IMR-90 (cell line): ENCODE measurements around the gene DLX1. TPM values are rescaled to one million over a fixed set of nuclear protein-coding genes. Genes with fewer than 3 reads are reported as not detected.

Experiments
- ATAC-seq: fragments of 200-7000 bp; cut with Tn5 transposase; 2 replicates; pipeline ENCODE4 v1.9.1; 2020; ENCODE audit warnings: low read depth, mild to moderate bottlenecking, moderate library complexity
- BruUV-seq: library from RNA; stranded (reverse); fragments of 400-500 nt; replicated peaks from 2 replicates; lab custom pipeline; 2021; lab: Mats Ljungman, UMichigan
- CTCF ChIA-PET: fragments of 300-600 bp; formaldehyde crosslinking; extraction: SDS; loops from one replicate; lab custom pipeline; 2021; ENCODE audit warnings: antibody characterized with exemption; lab: Yijun Ruan, JAX
- POLR2A ChIA-PET: fragments of 300-600 bp; sonication (Branson Sonifier 250); formaldehyde crosslinking; loops from one replicate; lab custom pipeline; 2022; ENCODE audit warnings: antibody characterized with exemption; ENCODE audit not compliant: unreplicated experiment; lab: Charles Lee
- DNase-seq: peaks from one replicate; pipeline ENCODE4 v3.0.0; 2013
- H2AFZ ChIP-seq: replicated peaks from 2 replicates; pipeline ENCODE3; 2013; ENCODE audit warnings: low read length, mild to moderate bottlenecking; ENCODE audit not compliant: poor library complexity
- H2AK5ac ChIP-seq: 2 replicates; pipeline ENCODE4 v1.6.1; 2013; ENCODE audit warnings: low read depth, low read length, inconsistent platforms
- H2AK9ac ChIP-seq: replicated peaks from 2 replicates; pipeline ENCODE3; 2013; ENCODE audit warnings: mild to moderate bottlenecking, low read depth, low read length, moderate library complexity; ENCODE audit not compliant: poor library complexity
- H2BK120ac ChIP-seq: 2 replicates; pipeline ENCODE4 v1.6.1; 2013; ENCODE audit warnings: low read depth, low read length, inconsistent platforms
- H2BK15ac ChIP-seq: 3 replicates; pipeline ENCODE4 v1.6.1; 2013; ENCODE audit warnings: low read depth, low read length, inconsistent platforms
- H2BK20ac ChIP-seq: 2 replicates; pipeline ENCODE4 v1.6.1; 2013; ENCODE audit warnings: low read depth, mild to moderate bottlenecking, inconsistent platforms, low read length, moderate library complexity
- H2BK5ac ChIP-seq: 2 replicates; pipeline ENCODE4 v1.6.1; 2013; ENCODE audit warnings: mild to moderate bottlenecking, low read depth, low read length, inconsistent platforms; ENCODE audit not compliant: poor library complexity, severe bottlenecking
- H3K14ac ChIP-seq: replicated peaks from 2 replicates; pipeline ENCODE4 v1.6.1; 2013; ENCODE audit warnings: low read depth, low read length, inconsistent platforms
- H3K18ac ChIP-seq: 2 replicates; pipeline ENCODE4 v1.6.1; 2013; ENCODE audit warnings: low read depth, low read length, control low read depth
- H3K23ac ChIP-seq: 2 replicates; pipeline ENCODE4 v1.6.1; 2013; ENCODE audit warnings: low read depth, low read length, inconsistent platforms
- H3K27ac ChIP-seq: 2 replicates; pipeline ENCODE4 v1.5.1; 2013; ENCODE audit warnings: mild to moderate bottlenecking, control low read depth, low read length; ENCODE audit not compliant: insufficient read depth
- H3K27me3 ChIP-seq: 2 replicates; pipeline ENCODE4 v1.6.1; 2013; ENCODE audit warnings: low read length; ENCODE audit not compliant: control insufficient read depth, insufficient read depth
- H3K36me3 ChIP-seq: 2 replicates; pipeline ENCODE4 v1.6.1; 2013; ENCODE audit warnings: low read length, mixed read lengths; ENCODE audit not compliant: control insufficient read depth, insufficient read depth
- H3K4ac ChIP-seq: 2 replicates; pipeline ENCODE4 v1.6.1; 2013; ENCODE audit warnings: low read depth, low read length, inconsistent platforms
- H3K4me1 ChIP-seq: 2 replicates; pipeline ENCODE4 v1.6.1; 2013; ENCODE audit warnings: low read length, mixed read lengths; ENCODE audit not compliant: control insufficient read depth, insufficient read depth
- H3K4me2 ChIP-seq: 2 replicates; pipeline ENCODE4 v1.6.1; 2013; ENCODE audit warnings: low read depth, mild to moderate bottlenecking, control low read depth, low read length, moderate library complexity
- H3K4me3 ChIP-seq: 2 replicates; pipeline ENCODE4 v1.5.1; 2013; ENCODE audit warnings: low read depth, mild to moderate bottlenecking, control low read depth, low read length, moderate library complexity; ENCODE audit not compliant: insufficient read depth
- H3K56ac ChIP-seq: 2 replicates; pipeline ENCODE4 v1.6.1; 2013; ENCODE audit warnings: low read length, inconsistent platforms; ENCODE audit not compliant: insufficient read depth; ENCODE audit errors: extremely low read depth
- H3K79me1 ChIP-seq, 2 experiments: 2 replicates each; pipeline ENCODE4 v1.6.1; 2013; ENCODE audit warnings: low read length in 2 of 2, inconsistent platforms in 1 of 2, low read depth in 1 of 2
- H3K9ac ChIP-seq: 2 replicates; pipeline ENCODE4 v1.6.1; 2013; ENCODE audit warnings: low read depth, low read length, control low read depth
- H3K9me1 ChIP-seq: 2 replicates; pipeline ENCODE4 v1.6.1; 2013; ENCODE audit warnings: low read length, inconsistent platforms; ENCODE audit not compliant: insufficient read depth
- H3K9me3 ChIP-seq: 2 replicates; pipeline ENCODE4 v1.6.1; 2013; ENCODE audit warnings: low read length; ENCODE audit not compliant: control insufficient read depth, insufficient read depth
- H4K20me1 ChIP-seq: 2 replicates; pipeline ENCODE4 v1.6.1; 2013; ENCODE audit warnings: low read length, inconsistent platforms; ENCODE audit not compliant: insufficient read depth
- H4K5ac ChIP-seq: 2 replicates; pipeline ENCODE4 v1.6.1; 2013; ENCODE audit warnings: mild to moderate bottlenecking, low read depth, low read length, control low read depth
- H4K8ac ChIP-seq, 2 experiments: 2 replicates each; pipeline ENCODE4 v1.6.1; 2013; ENCODE audit warnings: low read depth in 2 of 2, low read length in 2 of 2, control low read depth in 1 of 2, inconsistent platforms in 1 of 2
- H4K91ac ChIP-seq: 2 replicates; pipeline ENCODE4 v1.6.1; 2013; ENCODE audit warnings: low read depth, low read length, inconsistent platforms; ENCODE audit not compliant: insufficient read depth
- CHD1 ChIP-seq: IDR thresholded peaks from 2 replicates; pipeline ENCODE4 v1.6.1; 2012; ENCODE audit warnings: low read depth, low read length, improper control_type of control experiment
- CTCF ChIP-seq: conservative IDR thresholded peaks from 2 replicates; pipeline ENCODE4 v1.5.1; 2012; ENCODE audit warnings: mild to moderate bottlenecking, low read depth, low read length, improper control_type of control experiment
- MAFK ChIP-seq: IDR thresholded peaks from 2 replicates; pipeline ENCODE4 v1.6.1; 2012; ENCODE audit warnings: low read depth, low read length, improper control_type of control experiment
- MXI1 ChIP-seq: IDR thresholded peaks from 2 replicates; pipeline ENCODE4 v1.6.1; 2012; ENCODE audit warnings: low read depth, mild to moderate bottlenecking, low read length, moderate library complexity, borderline replicate concordance
- POLR2A ChIP-seq: IDR thresholded peaks from 2 replicates; pipeline ENCODE4 v1.6.1; 2012; ENCODE audit warnings: mild to moderate bottlenecking, low read depth, low read length
- RAD21 ChIP-seq: IDR thresholded peaks from 2 replicates; pipeline ENCODE4 v1.6.1; 2012; ENCODE audit warnings: low read length, improper control_type of control experiment
- RCOR1 ChIP-seq: IDR thresholded peaks from 2 replicates; pipeline ENCODE4 v1.6.1; 2012; ENCODE audit warnings: mild to moderate bottlenecking, low read length, improper control_type of control experiment; ENCODE audit not compliant: insufficient replicate concordance
- RFX5 ChIP-seq: IDR thresholded peaks from 2 replicates; pipeline ENCODE4 v1.8.0; 2012; ENCODE audit warnings: low read depth, mild to moderate bottlenecking, low read length, moderate library complexity
- SMC3 ChIP-seq: fragments of 150-350 bp; IDR thresholded peaks from 2 replicates; pipeline ENCODE4 v1.6.1; 2016; ENCODE audit warnings: low read depth, mild to moderate bottlenecking, antibody characterized with exemption, low read length, moderate library complexity
- USF2 ChIP-seq: fragments of 150-350 bp; IDR thresholded peaks from 2 replicates; pipeline ENCODE4 v1.6.1; 2017; ENCODE audit warnings: mild to moderate bottlenecking, antibody characterized with exemption, low read length, low read depth
- WGBS, 2 experiments: methylation state at CpG; one replicate each; pipeline versions ENCODE4 v1.1.5 to v1.1.7; 2013; ENCODE audit warnings: missing lambda C conversion rate in 2 of 2; ENCODE audit not compliant: insufficient read length in 1 of 2; ENCODE audit errors: extremely low coverage in 2 of 2; 5-methylcytosine and 5-hydroxymethylcytosine counted together
- dilution Hi-C: fragments of 300-500 bp; cut with HindIII; formaldehyde crosslinking; loops from one replicate; pipeline ENCODE4 v1.14.3; 2018; ENCODE audit warnings: low sequenced_read_pairs; ENCODE audit not compliant: unreplicated experiment
- in situ Hi-C: fragments of 300-500 bp; cut with MboI; formaldehyde crosslinking; loops from 3 replicates; pipeline ENCODE4 v1.14.3; 2019; ENCODE audit warnings: low sequenced_read_pairs, inconsistent platforms, mixed read lengths
- intact Hi-C: fragments of 100-400 bp; cut with micrococcal nuclease; formaldehyde crosslinking; loops from 2 replicates; pipeline ENCODE4 v1.10.0; 2022
- polyA plus RNA-seq, 3 experiments: library from polyadenylated mRNA; depleted of rRNA; stranded (reverse); fragments of >200 nt; gene quantifications; 2 replicates each; pipeline ENCODE4 v1.2.3, GENCODE V29; 2012; ENCODE audit warnings: low replicate concordance in 1 of 3
- total RNA-seq: library from RNA; depleted of rRNA; stranded (reverse); fragments of >200 nt; gene quantifications from 2 replicates; pipeline ENCODE4 v1.2.3, GENCODE V29; 2012

DLX1 gene
- total and polyA plus RNA-seq, 2 of the 4 experiments (the other 2 are of a cell fraction): 0.36 to 2.2 TPM

GRCh38 chr2:172107690-172108586, 22.6 kb downstream of the DLX1 start:
- no peak overlapping the region for H3K4ac ChIP-seq
- no peaks in the 10 kb centered on the region for H3K4me1 ChIP-seq
- intact Hi-C loops: no loop called here
- H2BK120ac ChIP-seq: no peak overlapping the region
- H3K36me3 ChIP-seq: no peaks in the 10 kb centered on the region
- H2BK20ac ChIP-seq: no peak overlapping the region
- H3K56ac ChIP-seq: no peak overlapping the region
- H2AK5ac ChIP-seq: 0 out of 2 replicates have a peak overlapping the region, but pooled peaks have one; percentile 9
- H3K9me3 ChIP-seq: no peaks in the 10 kb centered on the region
- ATAC-seq (no peak), DNase-seq (no peak)
- H3K27ac ChIP-seq: no peak overlapping the region
- H4K20me1 ChIP-seq: no peaks in the 10 kb centered on the region
- no peak overlapping the region for H4K5ac ChIP-seq
- BruUV-seq: no TSS peak
- H3K4me3 ChIP-seq: no peak overlapping the region
- H2BK5ac ChIP-seq: no peak overlapping the region
- no peaks in the 10 kb centered on the region for H3K79me1 ChIP-seq
- no peak overlapping the region for H4K8ac ChIP-seq
- H2AK9ac ChIP-seq: no peak overlapping the region
- no peak overlapping the region for H3K14ac ChIP-seq
- ChIA-PET CTCF (interaction anchor here (1.1 kb wide), 1 partner anchor 317 kb away, joined by 3 read pairs; no protein-coding TSS in a partner anchor), POLR2A (no interaction called here)
- H3K9ac ChIP-seq: no peak overlapping the region
- no peak overlapping the region for H2BK15ac ChIP-seq
- no peak overlapping the region for H3K4me2 ChIP-seq
- no peak overlapping the region for H3K18ac ChIP-seq
- peak overlapping the region; percentile 79 for H2AFZ ChIP-seq
- in situ Hi-C loops: loop anchor here (5.0 kb wide), 2 partner anchors 301 to 406 kb away; no protein-coding TSS in a partner anchor
- H3K27me3 ChIP-seq: no peaks in the 10 kb centered on the region; the same call in 1 of the 2 replicates
- TF ChIP-seq MAFK (no peak), RFX5 (no peak), POLR2A (no peak), CTCF (no peak), RCOR1 (no peak), RAD21 (no peak), CHD1 (no peak), MXI1 (no peak), USF2 (no peak), SMC3 (no peak)
- dilution Hi-C loops: no loop called here
- WGBS, 2 experiments: 60% methylated on average over 11 of the region's 51 CpGs; no CpG with 5 or more reads in 1 of the 2 experiments
- no peak overlapping the region for H3K23ac ChIP-seq
- no peak overlapping the region for H4K91ac ChIP-seq
- H3K9me1 ChIP-seq: no peaks in the 10 kb centered on the region
